ENCODE measurements around the gene RND1.

- TF ChIP-seq CTCF (IDR thresholded peaks at IDR 0.05; ENCODE audit: poor library complexity, severe bottlenecking): no peak
- TF ChIP-seq POLR2AphosphoS5 (IDR thresholded peaks at IDR 0.05): no peak
- TF ChIP-seq MXI1 (conservative IDR thresholded peaks at IDR 0.05; ENCODE audit: poor library complexity, severe bottlenecking): no peak
- TF ChIP-seq SMC3 (conservative IDR thresholded peaks at IDR 0.05; ENCODE audit: poor library complexity): no peak
- no peak for TF ChIP-seq EZH2 (IDR thresholded peaks at IDR 0.05; ENCODE audit: borderline replicate concordance, insufficient read depth, low read length, poor library complexity, severe bottlenecking)
- no peak for TF ChIP-seq RAD21 (conservative IDR thresholded peaks at IDR 0.05)
- no peak for TF ChIP-seq TAF1 (IDR thresholded peaks at IDR 0.05; ENCODE audit: low read depth)
- TF ChIP-seq EP300 (conservative IDR thresholded peaks at IDR 0.05; ENCODE audit: poor library complexity, severe bottlenecking): no peak
Observed at GRCh38 chr12:48907245-48907644, 41.6 kb upstream of the RND1 start.
